Fibroblast of skin of right biceps (primary cell): ENCODE data around the gene B4GALT5.
"Not testable (repeated sequence)": the region's sequence is repeated elsewhere in the genome, so short reads cannot be mapped to it uniquely, and the experiment has no call there.

Experiments used
- DNase-seq: peaks from one replicate; pipeline ENCODE4 v3.0.0-alpha.2; 2013

The B4GALT5 gene

DNA sequence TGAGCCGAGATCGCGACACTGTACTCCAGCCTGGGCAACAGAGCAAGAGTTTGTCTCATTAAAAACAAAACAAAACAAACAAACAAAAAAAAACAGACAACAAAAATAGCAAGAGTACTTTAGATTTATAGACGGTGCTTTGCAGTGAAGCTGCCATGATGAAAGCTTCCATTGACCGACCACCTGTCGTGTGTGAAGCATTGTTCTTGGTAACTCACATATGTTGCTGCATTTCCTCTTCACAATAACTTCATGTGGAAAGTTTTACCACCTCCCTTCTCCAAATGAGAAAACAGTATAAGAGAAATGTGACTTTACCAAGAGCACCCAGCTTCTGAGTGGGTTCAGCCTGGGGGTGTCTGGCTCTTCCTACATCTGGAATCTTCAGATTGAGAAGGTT lies 89.4 kb downstream of the B4GALT5 start:
- DNase-seq = no peak

DNA sequence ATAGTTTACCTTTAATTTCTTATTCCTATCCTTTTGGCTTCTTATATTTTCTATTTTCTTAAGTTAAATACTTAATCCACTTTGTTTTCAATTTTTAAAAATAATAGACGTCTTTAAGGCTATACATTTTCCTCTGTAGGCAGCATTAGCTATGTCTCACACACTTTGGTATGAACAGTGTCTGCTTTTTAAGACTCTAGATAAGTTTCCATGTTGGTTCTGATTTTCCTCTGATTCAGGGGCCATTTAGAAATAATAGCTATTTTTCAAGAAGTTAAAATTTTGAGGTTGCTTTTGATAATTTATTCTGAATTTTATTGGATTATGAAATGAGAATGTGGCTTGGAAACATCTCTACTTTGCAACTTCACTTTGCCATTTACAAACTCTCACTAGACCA lies 91.4 kb downstream of the B4GALT5 start:
- no peak for DNase-seq

GRCh38 chr20:49620364-49621240 lies 93.1 kb downstream of the B4GALT5 start:
- DNase-seq = no peak

DNA sequence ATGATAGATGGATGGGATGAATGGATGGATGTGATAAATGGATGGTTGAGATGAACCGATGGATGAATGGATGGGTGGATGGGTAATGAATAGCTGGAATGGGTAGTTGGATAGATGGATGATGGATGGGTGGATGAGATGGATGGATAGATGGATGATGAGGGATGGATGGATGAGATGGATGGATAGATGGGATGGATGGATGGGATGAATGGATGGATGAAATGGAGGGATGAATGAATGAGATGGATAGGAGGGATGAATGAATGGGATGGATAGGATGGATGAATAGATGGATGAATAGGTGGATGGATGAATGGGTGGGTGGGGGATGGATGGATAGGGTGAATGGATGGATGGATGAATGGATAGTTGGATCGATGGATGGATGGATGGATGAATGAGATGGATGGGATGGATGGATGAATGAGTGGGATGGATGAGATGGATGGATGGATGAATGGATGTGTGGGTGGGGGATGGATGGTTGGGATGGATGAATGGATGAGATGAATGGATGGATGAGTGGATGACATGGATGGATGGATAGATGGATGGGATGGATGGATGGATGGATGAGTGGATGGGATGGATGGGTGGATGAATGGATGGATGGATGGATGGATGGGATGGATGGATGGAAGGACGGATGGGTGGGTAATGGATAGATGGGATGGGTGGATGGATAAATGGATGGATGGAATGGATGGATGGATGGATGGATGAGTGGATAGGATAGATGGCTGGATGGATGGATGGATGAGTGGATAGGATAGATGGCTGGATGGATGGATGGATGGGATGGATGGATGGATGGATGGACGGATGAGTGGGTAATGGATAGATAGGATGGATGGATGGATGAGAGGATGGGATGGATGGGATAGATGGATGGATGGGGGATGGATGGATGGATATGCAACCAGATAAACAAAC lies 94.3 kb downstream of the B4GALT5 start:
- no peak for DNase-seq

DNA sequence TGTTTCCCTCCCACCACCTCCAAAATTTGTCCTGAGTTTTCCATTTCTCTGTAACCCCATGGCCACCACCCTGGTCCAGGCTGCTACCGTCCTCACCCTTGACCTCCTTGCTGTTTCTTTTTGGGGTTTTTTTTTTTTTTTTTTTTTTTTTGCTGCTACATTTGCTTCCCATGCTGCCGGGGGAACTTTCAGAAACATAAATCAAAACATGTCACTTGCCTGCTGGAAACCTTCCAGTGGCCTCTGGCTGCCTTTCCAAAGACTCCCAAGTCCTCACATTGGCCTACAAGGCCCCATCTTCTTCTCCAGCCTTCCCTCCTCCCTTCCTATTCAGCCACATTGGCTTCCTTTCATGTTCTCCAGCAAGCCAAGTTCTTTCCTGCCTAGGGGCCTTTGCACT lies 95.4 kb downstream of the B4GALT5 start:
- no peak for DNase-seq

DNA sequence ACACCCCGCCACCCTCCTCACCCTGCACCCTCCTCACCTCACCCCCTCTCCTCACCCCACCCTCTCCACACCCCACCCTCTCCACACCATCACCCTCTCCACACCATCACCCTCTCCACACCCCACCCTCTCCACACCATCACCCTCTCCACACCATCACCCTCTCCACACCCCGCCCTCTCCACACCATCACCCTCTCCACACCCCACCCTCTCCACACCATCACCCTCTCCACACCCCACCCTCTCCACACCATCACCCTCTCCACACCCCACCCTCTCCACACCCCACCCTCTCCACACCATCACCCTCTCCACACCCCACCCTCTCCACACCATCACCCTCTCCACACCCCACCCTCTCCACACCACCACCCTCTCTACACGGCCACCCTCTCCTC lies 96.3 kb downstream of the B4GALT5 start:
- not testable (repeated sequence) for DNase-seq

DNA sequence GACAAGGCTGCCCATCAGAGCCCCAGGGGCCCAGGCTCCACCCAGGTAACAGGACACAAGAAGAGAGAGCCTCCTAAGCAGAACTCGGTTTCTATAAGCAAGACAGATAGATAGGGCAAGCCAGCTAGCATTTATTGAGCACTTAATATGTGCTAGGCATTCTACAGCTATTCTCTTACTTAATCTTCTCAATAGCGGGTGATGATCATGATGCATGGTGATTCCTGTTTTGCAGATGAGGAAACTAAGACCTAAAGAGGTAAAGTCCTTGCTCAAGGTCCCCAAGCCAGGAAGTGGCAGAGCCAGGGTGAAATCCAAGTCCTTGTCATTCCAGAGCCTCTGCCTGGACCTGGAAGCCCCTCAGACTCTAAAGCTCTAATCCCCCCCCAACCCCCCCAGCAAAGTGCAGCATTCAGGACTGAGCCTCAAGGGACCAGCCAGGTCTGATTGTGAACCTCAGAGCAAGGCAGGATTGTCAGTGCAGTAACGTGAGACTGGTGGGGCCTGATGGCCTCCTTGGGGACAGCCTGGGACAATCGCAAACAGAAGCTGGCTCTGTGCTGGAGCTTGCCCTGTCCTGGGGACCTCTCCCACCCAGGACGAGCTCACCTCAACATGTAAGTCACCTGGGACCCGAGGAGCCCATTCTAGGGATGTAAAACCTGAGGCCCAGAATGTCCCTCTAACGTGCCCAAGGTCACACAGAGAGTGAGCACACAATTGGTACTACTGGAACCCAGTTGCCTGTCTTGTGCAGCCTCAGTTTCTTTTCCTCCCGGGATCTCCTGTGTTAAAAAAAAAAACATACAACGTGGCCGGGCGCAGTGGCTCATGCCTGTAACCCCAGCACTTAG lies 97.3 kb downstream of the B4GALT5 start:
- DNase-seq = no peak

DNA sequence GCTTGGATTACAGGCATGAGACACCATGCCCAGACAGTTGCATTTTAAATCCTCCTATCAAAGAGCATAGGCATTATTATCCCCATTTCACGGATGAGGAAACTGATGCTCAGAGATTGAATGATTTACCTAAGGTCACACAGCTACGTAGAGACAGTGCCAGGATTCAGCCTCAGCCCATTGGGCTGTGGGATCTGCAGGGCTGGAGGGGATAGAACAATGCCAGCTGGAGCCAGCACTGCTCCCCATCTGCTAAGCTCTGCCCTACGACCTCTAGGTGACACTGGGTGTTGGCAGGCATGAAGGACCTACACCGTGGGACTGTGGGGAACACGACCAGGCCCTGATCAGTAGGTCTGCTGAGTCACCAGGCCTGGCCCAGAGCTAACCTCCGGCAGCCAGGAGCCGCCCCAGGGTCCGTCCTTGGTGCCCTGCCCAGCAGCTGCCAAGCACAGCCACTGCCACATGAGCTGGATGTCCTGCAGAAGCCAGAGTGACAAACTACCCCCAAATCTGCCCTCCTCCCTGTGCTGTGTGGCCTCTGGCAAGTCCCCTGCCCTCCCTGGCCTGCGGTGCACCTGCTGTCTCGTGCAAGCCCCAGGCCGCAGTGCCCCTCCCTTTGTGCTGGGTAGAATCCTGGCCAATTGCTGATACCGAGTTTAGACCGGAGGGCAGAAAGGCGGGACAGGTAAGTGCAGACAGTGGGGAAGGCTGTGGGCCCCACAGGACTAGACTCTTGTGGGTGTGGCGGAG lies 98.1 kb downstream of the B4GALT5 start:
- DNase-seq = no peak

DNA sequence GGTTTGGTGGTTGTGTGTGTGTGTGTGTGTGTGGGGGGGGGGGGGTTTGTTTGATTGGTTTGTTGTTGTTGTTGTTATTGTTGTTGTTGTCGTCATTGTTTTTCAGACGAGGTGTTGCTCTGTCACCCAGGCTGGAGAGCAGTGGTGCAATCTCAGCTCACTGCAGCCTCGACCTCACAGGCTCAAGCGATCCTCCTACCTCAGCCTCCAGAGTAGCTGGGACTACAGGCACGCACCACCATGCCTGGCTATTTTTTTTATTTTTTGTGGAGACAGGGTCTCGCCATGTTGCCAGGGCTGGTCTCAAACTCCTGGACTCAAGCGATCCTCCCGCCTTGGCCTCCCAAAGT lies 98.7 kb downstream of the B4GALT5 start:
- not testable (repeated sequence) for DNase-seq

GRCh38 chr20:49614338-49615050 lies 99.2 kb downstream of the B4GALT5 start:
- no peak for DNase-seq

- no peak for DNase-seq
Measured at GRCh38 chr20:49612127-49612738, 101.4 kb downstream of the B4GALT5 start.

- DNase-seq = not testable (repeated sequence)
Measured at GRCh38 chr20:49611539-49612126, 102.0 kb downstream of the B4GALT5 start.

GRCh38 chr20:49610691-49611538 lies 102.8 kb downstream of the B4GALT5 start:
- peak; percentile 47 for DNase-seq

DNA sequence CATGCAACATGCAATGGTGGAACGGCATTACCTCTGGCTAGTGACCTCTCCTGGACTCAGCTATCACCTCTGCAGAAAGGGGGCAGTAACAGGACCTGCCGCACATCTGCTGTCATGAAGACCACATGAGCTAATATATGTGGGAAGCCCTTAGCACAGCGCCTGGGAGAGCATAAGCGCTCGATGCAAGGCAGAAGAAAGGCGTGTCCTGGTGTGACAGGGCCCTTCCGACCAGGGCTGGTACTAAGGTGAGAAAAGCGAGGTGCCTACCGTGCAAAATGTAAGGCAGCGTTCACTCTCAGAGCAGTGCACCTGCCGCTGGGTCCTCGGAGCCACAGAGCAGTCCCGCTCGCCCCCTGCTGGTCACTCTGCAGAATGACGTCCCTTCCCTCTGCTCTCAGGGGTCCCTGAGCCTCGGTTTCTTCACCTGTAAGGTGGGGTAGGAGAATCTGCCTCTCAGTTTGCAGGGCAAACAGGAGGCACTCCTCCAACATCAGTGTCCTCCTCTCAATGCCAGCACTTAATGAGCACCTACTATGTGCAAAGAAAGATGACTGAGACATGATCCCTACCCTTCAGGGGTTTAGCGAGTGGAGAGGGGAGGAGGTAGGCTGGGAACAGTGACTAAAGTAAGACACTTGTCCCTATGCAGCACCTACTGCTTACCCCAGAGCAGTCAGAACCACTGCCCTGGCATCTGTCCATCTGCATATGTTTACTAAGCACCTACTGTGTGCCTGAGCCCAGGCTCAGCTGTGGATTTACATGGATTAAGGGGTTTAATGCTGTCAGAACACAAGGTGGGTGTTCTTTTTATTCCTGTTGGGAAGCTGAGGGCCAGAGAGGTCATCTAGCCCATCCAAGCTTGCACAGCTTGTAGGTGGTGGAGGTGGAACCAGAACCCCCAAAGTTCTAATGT lies 104.7 kb downstream of the B4GALT5 start:
- peak; percentile 27 for DNase-seq

DNA sequence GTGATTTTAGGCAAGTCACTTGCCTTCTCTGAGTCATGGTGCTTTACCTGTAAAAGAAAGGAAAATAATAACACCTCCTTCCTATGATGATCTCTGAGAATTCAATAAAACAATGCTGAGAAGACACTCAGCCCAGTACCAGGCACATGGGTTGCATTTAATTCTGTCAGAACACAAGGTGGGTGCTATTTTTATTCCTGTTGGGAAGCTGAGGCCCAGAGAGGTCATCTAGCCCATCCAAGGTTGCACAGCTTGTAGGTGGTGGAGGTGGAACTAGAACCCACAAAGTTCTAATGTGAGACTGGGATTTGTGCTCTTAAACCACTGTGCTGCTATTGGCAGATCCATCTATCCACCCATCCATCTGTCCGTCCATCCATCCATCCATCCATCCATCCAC lies 106.1 kb downstream of the B4GALT5 start:
- DNase-seq = no peak

- DNase-seq = peak; percentile 32
Measured at GRCh38 chr20:49603209-49603627, 110.5 kb downstream of the B4GALT5 start.

DNA sequence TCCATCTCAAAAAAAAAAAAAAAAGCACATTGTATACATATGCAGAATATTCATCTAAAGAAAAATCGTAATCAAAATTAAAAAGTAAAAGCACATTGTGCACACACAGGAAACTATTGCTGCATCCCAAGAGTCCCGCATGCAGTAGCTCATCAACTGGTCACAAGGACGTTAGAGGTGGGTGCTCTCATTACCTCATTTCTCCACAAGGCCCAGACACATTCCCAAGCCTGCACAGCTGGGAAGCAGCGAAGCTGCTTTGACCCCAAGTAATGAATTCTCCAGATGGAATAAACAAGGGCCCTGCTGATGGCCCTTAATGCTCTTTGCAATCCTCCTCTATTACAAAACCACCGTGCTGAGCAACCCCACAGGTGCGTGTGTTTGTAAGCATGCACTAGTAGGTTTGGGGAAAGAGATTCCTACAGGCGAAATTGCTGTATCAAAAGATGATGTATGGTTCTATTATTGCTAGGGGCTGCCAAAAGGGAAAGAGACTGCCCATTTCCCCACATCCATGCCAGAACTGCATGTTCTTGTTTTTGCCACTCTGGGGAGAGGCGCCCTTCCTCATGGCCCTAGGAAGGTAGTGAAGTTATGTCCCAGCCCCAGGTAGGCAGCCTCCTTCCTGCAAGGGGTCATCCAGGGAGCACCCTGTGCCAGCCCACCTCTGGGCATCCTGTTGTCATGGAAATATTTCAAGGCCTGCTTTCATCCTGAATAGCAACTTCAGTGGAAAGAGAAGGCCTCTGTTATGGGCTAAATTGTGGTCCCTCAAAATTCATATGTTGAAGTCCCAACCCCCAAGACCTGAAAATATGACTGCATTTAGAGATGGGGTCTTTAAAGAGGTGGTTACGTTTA lies 111.1 kb downstream of the B4GALT5 start:
- no peak for DNase-seq
